ENCODE measurements around the gene TEX264.

The TEX264 gene

DNA sequence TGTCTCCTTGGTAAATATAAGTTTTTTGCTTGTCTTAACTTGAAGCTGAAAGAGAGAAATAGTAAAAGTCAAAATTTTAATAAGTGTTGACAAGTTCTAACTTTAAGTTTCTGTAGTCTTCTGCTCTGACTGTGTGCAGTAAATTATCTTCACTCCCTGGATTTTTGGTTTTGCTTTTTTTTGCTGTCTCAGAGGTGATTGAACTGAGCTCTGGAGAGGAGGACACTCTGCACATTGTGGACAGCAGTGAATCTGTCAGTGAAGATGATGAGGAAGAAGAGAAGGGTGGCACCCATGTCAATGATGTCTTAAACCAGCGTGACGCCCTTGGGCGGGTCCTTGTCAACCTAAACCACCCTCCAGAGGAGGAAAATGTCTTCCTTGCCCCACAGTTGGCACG lies 40.5 kb upstream of the TEX264 start:
- CTCF ChIA-PET: interaction anchor here (0.8 to 1.6 kb wide), 3 partner anchors 10 to 129 kb away, joined by 3 read pairs; no protein-coding TSS in a partner anchor
- no peaks in the 10 kb centered on the region for H3K9me3 ChIP-seq (ENCODE audit: control insufficient read depth, insufficient read depth, low read depth, low read length)
- no peak overlapping the region for H3K27ac ChIP-seq (ENCODE audit: extremely low read depth, low read depth, low read length)
- H3K4me3 ChIP-seq (ENCODE audit: low read depth, low read length): no peak overlapping the region
- H3K4me1 ChIP-seq (ENCODE audit: control insufficient read depth, insufficient read depth, low read length): no peaks in the 10 kb centered on the region
- H3K36me3 ChIP-seq (ENCODE audit: control insufficient read depth in 2 of 2, insufficient read depth in 1 of 2, low read length in 2 of 2): peaks cover 0 to 68% of the 10 kb centered on the region in 2 experiments; a peak in 2 of 3 replicates
- POLR2A ChIA-PET: no interaction called here
- TF ChIP-seq HOXC10 (CRISPR knock-in tag; IDR thresholded peaks at IDR 0.05): no peak
- no peak for TF ChIP-seq ZNF341 (tag by site-specific recombination; IDR thresholded peaks at IDR 0.05; ENCODE audit: low read depth)
- no peak for TF ChIP-seq ZNF596 (tag by site-specific recombination; IDR thresholded peaks at IDR 0.05)
- TF ChIP-seq, protein P1, sequence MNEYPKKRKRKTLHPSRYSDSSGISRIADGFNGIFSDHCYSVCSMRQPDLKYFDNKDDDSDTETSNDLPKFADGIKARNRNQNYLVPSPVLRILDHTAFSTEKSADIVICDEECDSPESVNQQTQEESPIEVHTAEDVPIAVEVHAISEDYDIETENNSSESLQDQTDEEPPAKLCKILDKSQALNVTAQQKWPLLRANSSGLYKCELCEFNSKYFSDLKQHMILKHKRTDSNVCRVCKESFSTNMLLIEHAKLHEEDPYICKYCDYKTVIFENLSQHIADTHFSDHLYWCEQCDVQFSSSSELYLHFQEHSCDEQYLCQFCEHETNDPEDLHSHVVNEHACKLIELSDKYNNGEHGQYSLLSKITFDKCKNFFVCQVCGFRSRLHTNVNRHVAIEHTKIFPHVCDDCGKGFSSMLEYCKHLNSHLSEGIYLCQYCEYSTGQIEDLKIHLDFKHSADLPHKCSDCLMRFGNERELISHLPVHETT (tag by site-specific recombination; IDR thresholded peaks at IDR 0.05): no peak
- TF ChIP-seq ZNF837 (tag by site-specific recombination; IDR thresholded peaks at IDR 0.05): no peak
- TF ChIP-seq ZNF274 (IDR thresholded peaks at IDR 0.05; ENCODE audit: low read length): no peak
- no peak for TF ChIP-seq ZNF274 (tag by site-specific recombination; IDR thresholded peaks at IDR 0.05; ENCODE audit: borderline replicate concordance)
- TF ChIP-seq, protein P2, sequence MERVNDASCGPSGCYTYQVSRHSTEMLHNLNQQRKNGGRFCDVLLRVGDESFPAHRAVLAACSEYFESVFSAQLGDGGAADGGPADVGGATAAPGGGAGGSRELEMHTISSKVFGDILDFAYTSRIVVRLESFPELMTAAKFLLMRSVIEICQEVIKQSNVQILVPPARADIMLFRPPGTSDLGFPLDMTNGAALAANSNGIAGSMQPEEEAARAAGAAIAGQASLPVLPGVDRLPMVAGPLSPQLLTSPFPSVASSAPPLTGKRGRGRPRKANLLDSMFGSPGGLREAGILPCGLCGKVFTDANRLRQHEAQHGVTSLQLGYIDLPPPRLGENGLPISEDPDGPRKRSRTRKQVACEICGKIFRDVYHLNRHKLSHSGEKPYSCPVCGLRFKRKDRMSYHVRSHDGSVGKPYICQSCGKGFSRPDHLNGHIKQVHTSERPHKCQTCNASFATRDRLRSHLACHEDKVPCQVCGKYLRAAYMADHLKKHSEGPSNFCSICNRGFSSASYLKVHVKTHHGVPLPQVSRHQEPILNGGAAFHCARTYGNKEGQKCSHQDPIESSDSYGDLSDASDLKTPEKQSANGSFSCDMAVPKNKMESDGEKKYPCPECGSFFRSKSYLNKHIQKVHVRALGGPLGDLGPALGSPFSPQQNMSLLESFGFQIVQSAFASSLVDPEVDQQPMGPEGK (tag by site-specific recombination; IDR thresholded peaks at IDR 0.05): no peak
- TF ChIP-seq, protein P3, sequence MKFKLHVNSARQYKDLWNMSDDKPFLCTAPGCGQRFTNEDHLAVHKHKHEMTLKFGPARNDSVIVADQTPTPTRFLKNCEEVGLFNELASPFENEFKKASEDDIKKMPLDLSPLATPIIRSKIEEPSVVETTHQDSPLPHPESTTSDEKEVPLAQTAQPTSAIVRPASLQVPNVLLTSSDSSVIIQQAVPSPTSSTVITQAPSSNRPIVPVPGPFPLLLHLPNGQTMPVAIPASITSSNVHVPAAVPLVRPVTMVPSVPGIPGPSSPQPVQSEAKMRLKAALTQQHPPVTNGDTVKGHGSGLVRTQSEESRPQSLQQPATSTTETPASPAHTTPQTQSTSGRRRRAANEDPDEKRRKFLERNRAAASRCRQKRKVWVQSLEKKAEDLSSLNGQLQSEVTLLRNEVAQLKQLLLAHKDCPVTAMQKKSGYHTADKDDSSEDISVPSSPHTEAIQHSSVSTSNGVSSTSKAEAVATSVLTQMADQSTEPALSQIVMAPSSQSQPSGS (tag by site-specific recombination; IDR thresholded peaks at IDR 0.05; ENCODE audit: low read depth): no peak
- no peak for TF ChIP-seq ZNF16 (tag by site-specific recombination; IDR thresholded peaks at IDR 0.05; ENCODE audit: low read depth)
- TF ChIP-seq ZNF510 (tag by site-specific recombination; IDR thresholded peaks at IDR 0.05; ENCODE audit: insufficient replicate concordance): no peak
- TF ChIP-seq, protein P4, sequence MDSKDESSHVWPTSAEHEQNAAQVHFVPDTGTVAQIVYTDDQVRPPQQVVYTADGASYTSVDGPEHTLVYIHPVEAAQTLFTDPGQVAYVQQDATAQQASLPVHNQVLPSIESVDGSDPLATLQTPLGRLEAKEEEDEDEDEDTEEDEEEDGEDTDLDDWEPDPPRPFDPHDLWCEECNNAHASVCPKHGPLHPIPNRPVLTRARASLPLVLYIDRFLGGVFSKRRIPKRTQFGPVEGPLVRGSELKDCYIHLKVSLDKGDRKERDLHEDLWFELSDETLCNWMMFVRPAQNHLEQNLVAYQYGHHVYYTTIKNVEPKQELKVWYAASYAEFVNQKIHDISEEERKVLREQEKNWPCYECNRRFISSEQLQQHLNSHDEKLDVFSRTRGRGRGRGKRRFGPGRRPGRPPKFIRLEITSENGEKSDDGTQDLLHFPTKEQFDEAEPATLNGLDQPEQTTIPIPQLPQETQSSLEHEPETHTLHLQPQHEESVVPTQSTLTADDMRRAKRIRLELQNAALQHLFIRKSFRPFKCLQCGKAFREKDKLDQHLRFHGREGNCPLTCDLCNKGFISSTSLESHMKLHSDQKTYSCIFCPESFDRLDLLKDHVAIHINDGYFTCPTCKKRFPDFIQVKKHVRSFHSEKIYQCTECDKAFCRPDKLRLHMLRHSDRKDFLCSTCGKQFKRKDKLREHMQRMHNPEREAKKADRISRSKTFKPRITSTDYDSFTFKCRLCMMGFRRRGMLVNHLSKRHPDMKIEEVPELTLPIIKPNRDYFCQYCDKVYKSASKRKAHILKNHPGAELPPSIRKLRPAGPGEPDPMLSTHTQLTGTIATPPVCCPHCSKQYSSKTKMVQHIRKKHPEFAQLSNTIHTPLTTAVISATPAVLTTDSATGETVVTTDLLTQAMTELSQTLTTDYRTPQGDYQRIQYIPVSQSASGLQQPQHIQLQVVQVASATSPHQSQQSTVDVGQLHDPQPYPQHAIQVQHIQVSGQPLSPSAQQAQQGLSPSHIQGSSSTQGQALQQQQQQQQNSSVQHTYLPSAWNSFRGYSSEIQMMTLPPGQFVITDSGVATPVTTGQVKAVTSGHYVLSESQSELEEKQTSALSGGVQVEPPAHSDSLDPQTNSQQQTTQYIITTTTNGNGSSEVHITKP (tag by site-specific recombination; IDR thresholded peaks at IDR 0.05): no peak
- TF ChIP-seq ZNF175 (tag by site-specific recombination; IDR thresholded peaks at IDR 0.05): no peak
- TF ChIP-seq, protein P5, sequence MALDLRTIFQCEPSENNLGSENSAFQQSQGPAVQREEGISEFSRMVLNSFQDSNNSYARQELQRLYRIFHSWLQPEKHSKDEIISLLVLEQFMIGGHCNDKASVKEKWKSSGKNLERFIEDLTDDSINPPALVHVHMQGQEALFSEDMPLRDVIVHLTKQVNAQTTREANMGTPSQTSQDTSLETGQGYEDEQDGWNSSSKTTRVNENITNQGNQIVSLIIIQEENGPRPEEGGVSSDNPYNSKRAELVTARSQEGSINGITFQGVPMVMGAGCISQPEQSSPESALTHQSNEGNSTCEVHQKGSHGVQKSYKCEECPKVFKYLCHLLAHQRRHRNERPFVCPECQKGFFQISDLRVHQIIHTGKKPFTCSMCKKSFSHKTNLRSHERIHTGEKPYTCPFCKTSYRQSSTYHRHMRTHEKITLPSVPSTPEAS (tag by site-specific recombination; IDR thresholded peaks at IDR 0.05): no peak
- no peak for TF ChIP-seq YY2 (tag by site-specific recombination; IDR thresholded peaks at IDR 0.05)
- no peak for TF ChIP-seq KLF1 (tag by site-specific recombination; IDR thresholded peaks at IDR 0.05)
